SJCRH30 (cell line): Measurements from ENCODE around the gene IKZF4. TPM values are rescaled to one million over a fixed set of nuclear protein-coding genes. Genes with fewer than 3 reads are reported as not detected.
"Not testable (repeated sequence)": the region's sequence is repeated elsewhere in the genome, so short reads cannot be mapped to it uniquely, and the experiment has no call there.

Experiments used
- DNase-seq, 2 experiments: peaks; one replicate each; pipeline ENCODE4 v3.0.0-alpha.2; 2015 to 2020
- H3K27ac ChIP-seq: fragments of 250-450 bp; sonication (Bioruptor Pico); 2 replicates; pipeline ENCODE4 v1.5.1; 2020; ENCODE audit warnings: mild to moderate bottlenecking, moderate library complexity
- H3K27me3 ChIP-seq: fragments of 250-450 bp; sonication (Bioruptor Pico); 2 replicates; pipeline ENCODE4 v1.5.1; 2020; ENCODE audit warnings: mild to moderate bottlenecking, moderate library complexity
- H3K36me3 ChIP-seq: fragments of 250-450 bp; sonication (Bioruptor Pico); 2 replicates; pipeline ENCODE4 v1.5.1; 2020; ENCODE audit warnings: mild to moderate bottlenecking, moderate library complexity
- H3K4me1 ChIP-seq: fragments of 250-450 bp; sonication (Bioruptor Pico); 2 replicates; pipeline ENCODE4 v1.5.1; 2020; ENCODE audit warnings: mild to moderate bottlenecking, moderate library complexity
- H3K4me3 ChIP-seq: fragments of 250-450 bp; sonication (Bioruptor Pico); 2 replicates; pipeline ENCODE4 v1.5.1; 2020; ENCODE audit warnings: mild to moderate bottlenecking, moderate library complexity
- H3K9me3 ChIP-seq: fragments of 250-450 bp; sonication (Bioruptor Pico); replicated peaks from 2 replicates; pipeline ENCODE4 v1.5.1; 2020; ENCODE audit warnings: mild to moderate bottlenecking, moderate library complexity
- total RNA-seq: library from RNA; depleted of rRNA; stranded (reverse); fragments of >200 nt; shearing (Covaris generic); gene quantifications from 2 replicates; pipeline ENCODE4 v1.2.3, GENCODE V29; 2014

IKZF4 gene
- total RNA-seq, 1 experiment from 2014 or later, result 2.2 TPM

DNA sequence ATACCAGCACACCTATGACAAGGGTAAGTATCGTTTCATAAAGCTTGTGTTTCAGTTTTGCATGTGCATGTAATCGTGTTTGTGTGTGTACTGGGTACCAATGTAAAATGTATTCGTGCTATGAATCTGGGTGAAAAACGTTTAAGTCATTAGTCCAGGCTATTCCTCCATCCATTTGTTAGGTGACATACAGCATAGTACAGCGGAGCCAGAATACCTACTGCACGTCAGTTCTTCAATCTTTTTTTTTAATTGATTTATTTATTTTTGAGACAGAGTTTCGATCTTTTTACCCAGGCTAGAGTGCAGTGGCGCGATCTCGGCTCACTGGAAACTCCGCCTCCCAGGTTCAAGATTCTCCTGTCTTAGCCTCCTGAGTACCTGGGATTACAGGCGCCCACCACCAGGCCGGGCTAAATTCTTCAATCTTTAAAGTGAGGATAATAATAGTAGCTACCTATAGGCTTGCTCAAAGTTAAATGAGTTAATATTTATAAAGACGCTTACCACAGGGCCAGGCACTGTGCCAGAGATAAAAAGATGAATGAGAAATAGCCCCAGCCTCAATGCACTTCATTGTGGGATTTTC is 20.2 kb downstream of the IKZF4 start:
- H3K4me1 ChIP-seq, result peaks cover 6% of the 10 kb centered on the region; the same call in 1 of the 2 replicates
- H3K27me3 ChIP-seq, result no peaks in the 10 kb centered on the region
- peak overlapping the region; percentile 89 for H3K4me3 ChIP-seq
- no peaks in the 10 kb centered on the region for H3K9me3 ChIP-seq
- peak overlapping the region; percentile 54 for H3K27ac ChIP-seq
- peak in 1 of 2 experiments; percentile 9 for DNase-seq
- H3K36me3 ChIP-seq, result peaks cover 27% of the 10 kb centered on the region

DNA sequence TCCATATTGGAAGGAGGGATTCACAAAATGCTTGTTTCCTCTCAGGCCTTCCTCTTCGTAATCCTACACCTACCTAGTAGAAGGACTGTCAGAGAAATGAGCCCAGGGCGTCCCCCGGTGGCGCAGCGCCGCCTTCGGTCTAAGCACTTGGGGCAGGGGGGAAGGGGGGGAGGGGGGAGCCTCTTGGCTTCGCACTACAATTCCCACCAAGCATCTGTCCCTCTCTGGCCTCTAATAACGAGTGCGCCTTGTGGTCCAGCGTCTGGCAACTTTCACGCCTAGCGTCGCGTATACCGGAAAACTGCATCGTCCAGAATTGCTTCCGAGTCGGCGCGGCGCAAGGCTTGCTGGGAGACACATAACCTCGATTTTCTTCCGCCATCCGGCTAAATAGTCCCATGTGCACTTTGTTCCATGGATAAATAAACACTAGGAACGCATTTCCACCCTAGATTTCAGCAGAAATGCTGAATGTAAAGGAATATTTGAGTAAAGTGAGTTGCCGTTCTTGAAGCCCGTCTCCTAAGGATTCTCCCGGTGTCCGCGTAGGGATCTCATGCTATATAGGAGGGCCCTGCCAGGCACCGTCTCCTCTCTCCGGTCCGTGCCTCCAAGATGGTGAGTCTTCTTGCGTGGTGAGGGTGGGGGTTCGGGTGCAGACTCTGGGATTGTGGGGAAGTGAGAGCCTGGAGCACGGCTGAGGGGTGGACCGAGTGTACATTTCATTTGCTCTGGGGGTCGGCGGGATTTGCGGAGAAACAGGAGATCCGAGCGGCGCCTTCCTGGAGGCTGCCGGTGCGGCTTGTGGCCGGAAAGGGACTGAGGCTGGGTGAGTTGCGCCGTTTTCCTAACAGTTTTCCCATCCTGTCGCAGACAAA is 20.9 kb downstream of the IKZF4 start, which contains the start of gene RPS26:
TSS of gene RPS26 (plus strand) at position 367 of the 878 bp plus-strand sequence. CDS start at position 616, 249 bp downstream.
- Histone ChIP-seq H3K9me3 (no peaks in the 10 kb centered on the region), H3K4me3 (peak within 1 kb of the TSS; percentile 89), H3K36me3 (peaks cover 27% of the 10 kb centered on the region), H3K27ac (peak within 1 kb of the TSS; percentile 94), H3K4me1 (peaks cover 6% of the 10 kb centered on the region; the same call in 1 of the 2 replicates), H3K27me3 (no peaks in the 10 kb centered on the region)
- DNase-seq, result peak; percentile 98 to 99

- not testable (repeated sequence) for H3K9me3 ChIP-seq, H3K4me1 ChIP-seq, H3K27me3 ChIP-seq, DNase-seq
- H3K27ac ChIP-seq, result peak overlapping the region; percentile 94
- peaks cover 27% of the 10 kb centered on the region for H3K36me3 ChIP-seq
- H3K4me3 ChIP-seq, result peak overlapping the region; percentile 89
These were observed 21.6 kb downstream of the IKZF4 start for GRCh38 chr12:56042430-56042813.

GRCh38 chr12:56042843-56043242 is 22.0 kb downstream of the IKZF4 start:
- peak overlapping the region; percentile 94 for H3K27ac ChIP-seq
- no peaks in the 10 kb centered on the region for H3K9me3 ChIP-seq
- H3K36me3 ChIP-seq, result peaks cover 27% of the 10 kb centered on the region
- H3K4me3 ChIP-seq, result peak overlapping the region; percentile 89
- H3K4me1 ChIP-seq, result peaks cover 6% of the 10 kb centered on the region; the same call in 1 of the 2 replicates
- DNase-seq, result no peak
- H3K27me3 ChIP-seq, result no peaks in the 10 kb centered on the region

GRCh38 chr12:56046027-56046780 is 25.4 kb downstream of the IKZF4 start:
- H3K36me3 ChIP-seq, result peaks cover 27% of the 10 kb centered on the region
- no peaks in the 10 kb centered on the region for H3K9me3 ChIP-seq
- DNase-seq, result no peak
- H3K27ac ChIP-seq, result no peak overlapping the region
- H3K27me3 ChIP-seq, result no peaks in the 10 kb centered on the region
- 0 out of 2 replicates have a peak, but pooled peaks cover 6% of the 10 kb centered on the region for H3K4me1 ChIP-seq
- H3K4me3 ChIP-seq, result no peak overlapping the region

DNA sequence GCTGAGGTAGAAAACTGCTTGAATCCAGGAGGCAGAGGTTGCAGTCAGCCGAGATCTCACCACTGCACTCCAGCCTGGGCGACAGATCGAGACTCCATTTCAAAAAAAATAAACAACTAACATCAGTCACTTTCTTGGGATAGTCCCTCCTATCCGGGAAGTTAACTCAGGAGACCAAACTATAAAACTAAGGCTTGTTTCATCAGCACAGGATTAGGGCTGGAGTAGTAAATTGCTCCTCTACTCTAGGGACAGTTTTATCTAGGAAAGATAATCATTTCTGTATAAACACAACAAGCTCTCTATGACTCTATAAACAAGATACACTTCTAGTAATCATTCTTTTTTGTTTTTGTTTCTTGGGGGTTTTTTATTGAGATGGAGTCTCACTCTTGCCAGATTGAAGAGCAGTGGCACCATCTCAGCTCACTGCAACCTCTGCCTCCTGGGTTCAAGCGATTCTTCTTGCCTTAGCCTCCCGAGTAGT is 32.6 kb downstream of the IKZF4 start:
- Histone ChIP-seq H3K9me3 (no peaks in the 10 kb centered on the region), H3K27ac (no peak overlapping the region), H3K27me3 (no peaks in the 10 kb centered on the region), H3K36me3 (no peaks in the 10 kb centered on the region), H3K4me3 (no peak overlapping the region), H3K4me1 (no peaks in the 10 kb centered on the region)
- no peak for DNase-seq

DNA sequence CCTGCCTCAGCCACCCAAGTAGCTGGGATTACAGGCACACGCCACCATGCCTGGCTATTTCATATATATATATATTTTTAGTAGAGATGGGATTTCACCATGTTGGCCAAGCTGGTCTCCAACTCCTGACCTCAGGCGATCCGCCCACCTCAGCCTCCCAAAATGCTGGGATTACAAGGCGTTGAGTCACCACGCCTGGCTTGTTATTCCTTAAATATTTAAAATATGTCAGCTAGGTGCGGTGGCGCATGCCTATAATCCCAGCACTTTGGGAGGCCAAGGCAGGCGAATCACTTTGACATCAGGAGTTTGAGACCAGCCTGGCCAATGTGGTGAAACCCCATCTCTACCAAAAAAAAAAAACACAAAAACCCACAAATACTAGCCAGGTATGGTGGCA is 39.1 kb downstream of the IKZF4 start:
- H3K9me3 ChIP-seq, H3K4me3 ChIP-seq, H3K4me1 ChIP-seq, H3K27me3 ChIP-seq, DNase-seq, H3K36me3 ChIP-seq, H3K27ac ChIP-seq: not testable (repeated sequence)

DNA sequence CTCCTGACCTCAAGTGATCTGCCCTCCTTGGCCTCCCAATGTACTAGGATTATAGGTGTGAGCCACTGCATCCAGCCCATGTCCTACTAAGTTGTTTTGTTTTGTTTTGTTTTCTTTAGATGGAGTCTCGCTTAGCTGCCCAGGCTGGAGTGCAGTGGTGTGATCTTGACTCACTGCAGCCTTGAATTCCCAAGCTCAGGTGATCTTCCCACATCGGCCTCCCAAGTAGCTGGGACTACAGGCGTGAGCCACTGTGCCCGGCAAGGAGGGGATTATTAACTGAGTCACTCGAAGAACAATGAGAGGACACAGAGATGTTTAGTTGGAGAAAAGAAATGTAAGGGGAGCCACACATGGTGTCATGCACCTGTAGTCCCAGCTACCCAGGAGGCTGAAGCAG is 41.1 kb downstream of the IKZF4 start:
- DNase-seq, result no peak
- H3K9me3 ChIP-seq, result no peaks in the 10 kb centered on the region
- no peaks in the 10 kb centered on the region for H3K36me3 ChIP-seq
- H3K4me3 ChIP-seq, result no peak overlapping the region
- no peaks in the 10 kb centered on the region for H3K4me1 ChIP-seq
- H3K27me3 ChIP-seq, result no peaks in the 10 kb centered on the region
- no peak overlapping the region for H3K27ac ChIP-seq

DNA sequence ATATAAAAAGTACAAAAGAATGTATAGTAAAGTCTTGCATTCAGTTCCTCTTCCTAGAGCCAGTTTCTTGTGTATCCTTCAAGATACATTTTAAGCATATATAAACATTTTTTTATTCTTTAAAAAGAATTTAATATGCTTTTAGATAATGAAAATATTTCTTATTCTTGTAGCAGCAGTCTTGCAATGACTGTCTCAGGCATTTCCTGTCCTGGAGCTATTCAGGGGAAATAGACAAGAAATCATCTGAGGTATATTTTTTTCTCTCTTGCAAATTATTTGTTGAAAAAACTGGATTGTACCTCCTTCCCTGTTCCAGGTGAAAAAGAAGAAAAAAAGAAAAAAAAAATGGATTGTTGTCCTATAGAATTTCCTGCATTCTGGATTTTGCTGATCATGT is 42.2 kb downstream of the IKZF4 start:
- H3K27ac ChIP-seq, result no peak overlapping the region
- DNase-seq, result no peak
- no peaks in the 10 kb centered on the region for H3K9me3 ChIP-seq
- no peaks in the 10 kb centered on the region for H3K4me1 ChIP-seq
- no peaks in the 10 kb centered on the region for H3K27me3 ChIP-seq
- no peak overlapping the region for H3K4me3 ChIP-seq
- H3K36me3 ChIP-seq, result no peaks in the 10 kb centered on the region

- Histone ChIP-seq H3K9me3 (no peaks in the 10 kb centered on the region), H3K4me3 (no peak overlapping the region), H3K27me3 (no peaks in the 10 kb centered on the region), H3K4me1 (no peaks in the 10 kb centered on the region), H3K36me3 (no peaks in the 10 kb centered on the region), H3K27ac (no peak overlapping the region)
- no peak for DNase-seq
These were observed 50.8 kb downstream of the IKZF4 start for GRCh38 chr12:56071648-56072047.

- Histone ChIP-seq H3K4me1 (no peaks in the 10 kb centered on the region), H3K27me3 (no peaks in the 10 kb centered on the region), H3K4me3 (no peak overlapping the region), H3K9me3 (no peaks in the 10 kb centered on the region), H3K27ac (no peak overlapping the region), H3K36me3 (no peaks in the 10 kb centered on the region)
- no peak for DNase-seq
These were observed 53.6 kb downstream of the IKZF4 start for GRCh38 chr12:56074396-56074795.

DNA sequence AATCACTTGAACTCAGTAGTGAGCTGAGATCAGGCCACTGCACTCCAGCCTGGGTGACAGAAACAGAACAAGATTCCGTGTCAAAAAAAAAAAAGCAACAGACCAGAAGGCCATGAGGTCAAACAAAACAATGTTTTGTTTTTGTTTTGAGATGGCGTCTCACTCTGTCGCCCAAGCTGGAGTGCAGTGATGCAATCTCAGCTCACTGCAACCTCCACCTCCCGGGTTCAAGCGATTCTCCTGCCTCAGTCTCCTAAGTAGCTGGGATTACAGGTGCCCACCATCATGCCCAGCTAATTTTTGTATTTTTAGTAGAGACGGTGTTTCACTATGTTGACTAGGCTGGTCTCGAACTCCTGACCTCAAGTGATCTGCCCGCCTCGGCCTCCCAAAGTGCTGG is 57.1 kb downstream of the IKZF4 start:
- not testable (repeated sequence) for H3K27ac ChIP-seq, H3K36me3 ChIP-seq, H3K4me3 ChIP-seq, H3K27me3 ChIP-seq, H3K9me3 ChIP-seq, DNase-seq
- H3K4me1 ChIP-seq, result peaks cover 22% of the 10 kb centered on the region

- Histone ChIP-seq H3K9me3 (no peaks in the 10 kb centered on the region), H3K4me1 (peaks cover 25% of the 10 kb centered on the region), H3K27me3 (no peaks in the 10 kb centered on the region), H3K36me3 (no peaks in the 10 kb centered on the region), H3K27ac (peak overlapping the region; percentile 97), H3K4me3 (peak overlapping the region; percentile 86)
- no peak for DNase-seq
These were observed 57.6 kb downstream of the IKZF4 start for GRCh38 chr12:56078427-56078826.

DNA sequence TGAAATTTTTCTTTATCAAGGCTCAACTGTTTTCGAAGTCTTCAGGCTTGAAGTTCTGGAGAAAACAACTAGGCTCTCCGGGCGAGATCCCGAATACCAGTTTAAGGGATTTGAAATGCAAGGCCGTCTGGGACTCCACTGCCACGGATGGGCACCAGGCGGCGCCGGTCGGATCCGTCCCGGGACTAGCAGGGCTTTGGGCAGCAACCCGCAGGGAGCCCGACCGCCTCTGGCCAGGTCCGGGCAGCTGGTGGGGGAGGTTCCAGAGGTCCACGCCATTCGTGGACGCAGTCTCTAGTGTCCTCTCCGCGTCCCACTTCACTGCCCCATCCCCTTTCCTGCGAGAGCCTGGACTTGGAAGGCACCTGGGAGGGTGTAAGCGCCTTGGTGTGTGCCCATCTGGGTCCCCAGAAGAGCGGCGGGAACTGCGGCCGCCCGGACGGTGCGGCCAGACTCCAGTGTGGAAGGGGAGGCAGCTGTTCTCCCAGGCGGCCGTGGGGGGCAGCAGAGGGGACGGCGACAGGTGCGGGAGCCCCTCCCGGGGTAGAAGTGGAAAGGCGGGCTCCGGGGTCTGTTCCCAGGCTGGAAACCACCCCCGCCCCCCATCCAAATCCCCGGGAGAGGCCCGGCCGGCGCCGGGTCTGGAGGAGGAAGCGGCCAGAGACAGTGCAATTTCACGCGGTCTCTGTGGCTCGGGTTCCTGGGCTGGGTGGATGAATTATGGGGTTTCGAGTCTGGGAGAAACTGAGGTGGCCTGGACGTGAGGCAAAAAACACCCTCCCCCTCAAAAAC is 58.3 kb downstream of the IKZF4 start:
- peak; percentile 95 to 97 for DNase-seq
- H3K27me3 ChIP-seq, result no peaks in the 10 kb centered on the region
- peak overlapping the region; percentile 86 for H3K4me3 ChIP-seq
- H3K9me3 ChIP-seq, result no peaks in the 10 kb centered on the region
- H3K4me1 ChIP-seq, result peaks cover 25% of the 10 kb centered on the region
- peak overlapping the region; percentile 97 for H3K27ac ChIP-seq
- no peaks in the 10 kb centered on the region for H3K36me3 ChIP-seq
